Epithelial cell of proximal tubule (primary cell): ENCODE data around the gene TACR2. TPM values are rescaled to one million over a fixed set of nuclear protein-coding genes. Genes with fewer than 3 reads are reported as not detected.

Experiments
- DNase-seq: peaks from one replicate; pipeline ENCODE4 v3.0.0-alpha.2; 2011; ENCODE audit warnings: low read depth
- H3K4me3 ChIP-seq: 2 replicates; pipeline ENCODE4 v1.5.1; 2011; ENCODE audit warnings: low read depth, mild to moderate bottlenecking, low read length
- CTCF ChIP-seq: conservative IDR thresholded peaks from 2 replicates; pipeline ENCODE4 v1.5.1; 2012; ENCODE audit warnings: low read depth, mild to moderate bottlenecking, low read length
- total RNA-seq: library from RNA; depleted of rRNA; stranded (reverse); fragments of >200 nt; gene quantifications from 2 replicates; pipeline ENCODE4 v1.2.3, GENCODE V29; 2015

The TACR2 gene
- total RNA-seq, 1 donor from 2014 or later: 0.23 TPM

- no peak for TF ChIP-seq CTCF
- DNase-seq: no peak
- no peak overlapping the region for H3K4me3 ChIP-seq
Measured at GRCh38 chr10:69359148-69359547, 57.6 kb downstream of the TACR2 start.

GRCh38 chr10:69358148-69358795 lies 58.4 kb downstream of the TACR2 start:
- DNase-seq: no peak
- TF ChIP-seq CTCF: no peak

GRCh38 chr10:69356187-69356586 lies 60.5 kb downstream of the TACR2 start:
- no peak overlapping the region for H3K4me3 ChIP-seq
- TF ChIP-seq CTCF: no peak
- DNase-seq: no peak

More at GRCh38 chr10:69358148-69358795, 58.4 kb downstream of the TACR2 start:
- H3K4me3 ChIP-seq: no peak overlapping the region

- no peak for TF ChIP-seq CTCF
- DNase-seq: no peak
- H3K4me3 ChIP-seq: no peak overlapping the region
Measured at GRCh38 chr10:69353977-69354635, 62.6 kb downstream of the TACR2 start.

Other genes with a start within 250 kb of the TACR2 start
- 29.0 and 38.0 TPM in 2 replicates for gene SUPV3L1, start 236.7 kb downstream of the TACR2 start, total RNA-seq
- 42.0 and 75.2 TPM in 2 replicates for gene HKDC1, start 196.6 kb downstream of the TACR2 start, total RNA-seq
- 84.4 and 99.7 TPM in 2 replicates for gene HK1, start 138.4 kb downstream of the TACR2 start, total RNA-seq
- gene TSPAN15, start 34.5 kb upstream of the TACR2 start, total RNA-seq: 26.4 and 28.6 TPM in 2 replicates
- gene NEUROG3, start 156.5 kb upstream of the TACR2 start, total RNA-seq: not detected in 2 replicates
- gene FAM241B, start 213.3 kb upstream of the TACR2 start, total RNA-seq: 4.2 and 6.7 TPM in 2 replicates